Measurements from ENCODE around the gene PLXNB1. TPM values are rescaled to one million over a fixed set of nuclear protein-coding genes. Genes with fewer than 3 reads are reported as not detected.

Gene PLXNB1
- total and polyA plus RNA-seq, 2 of the 13 experiments (the other 11 are each of a cell fraction or from before 2014, with no cell fraction given), result 86.0 to 143 TPM

DNA sequence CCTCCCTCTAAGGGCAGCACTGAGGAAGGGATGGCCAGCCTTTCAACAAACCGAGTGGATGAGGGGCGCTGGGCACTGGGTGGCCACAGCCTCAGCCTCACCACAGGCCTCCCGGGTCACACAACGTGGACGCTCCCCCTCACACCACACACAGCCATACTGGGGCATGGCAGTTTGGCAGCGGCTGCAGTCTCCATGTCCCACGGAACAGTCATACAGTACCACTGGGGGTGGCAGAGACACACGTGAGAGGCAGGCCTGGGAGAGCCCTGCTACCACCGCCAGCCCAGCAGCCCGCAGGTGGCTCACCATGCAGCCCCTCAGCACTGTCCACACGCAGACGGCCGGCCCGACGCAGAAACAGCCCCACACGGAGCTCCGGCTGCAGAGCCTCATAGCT is 11.7 kb downstream of the PLXNB1 start:
- Histone ChIP-seq H3K27ac (ENCODE audit: extremely low read length, insufficient read depth, low read length) (no peak overlapping the region), H3K4me3 (replicated peaks in 1 of 3; ENCODE audit: insufficient read depth in 1 of 3, low read depth in 2 of 3, low read length in 3 of 3) (no peak overlapping the region), H4K20me1 (ENCODE audit: insufficient read depth, low read length) (peaks cover 38% of the 10 kb centered on the region; the same call in 1 of the 2 replicates), H3K9ac (ENCODE audit: insufficient read depth, low read depth, low read length) (no peak overlapping the region), H3K4me2 (ENCODE audit: low read depth, low read length) (no peak overlapping the region), H3K36me3 (replicated peaks in 1 of 2; ENCODE audit: control insufficient read depth in 1 of 2, insufficient read depth in 2 of 2, low read length in 2 of 2) (peaks cover 78 to 99% of the 10 kb centered on the region in 2 experiments), H2AFZ (ENCODE audit: low read length) (no peak overlapping the region), H3K9me3 (ENCODE audit: low read length) (no peaks in the 10 kb centered on the region), H3K4me1 (ENCODE audit: insufficient read depth, low read length) (peaks cover 14% of the 10 kb centered on the region), H3K79me2 (ENCODE audit: insufficient read depth, low read length) (peaks cover 18% of the 10 kb centered on the region), H3K27me3 (ENCODE audit: control insufficient read depth in 1 of 2, insufficient read depth in 2 of 2, low read length in 2 of 2) (no peaks in the 10 kb centered on the region)
- 100% methylated on average over 11 of the region's 17 CpGs for WGBS (ENCODE audit: low lambda C conversion rate)
- DNase-seq (ENCODE audit: low spot score) (no peak), ATAC-seq (no peak), FAIRE-seq (no peak)
- ChIA-PET CTCF (ENCODE audit: low intra/inter-chr PET ratio, low total read pairs) (no interaction called here), POLR2A (interaction anchor here (1.6 to 11.1 kb wide), 3 partner anchors 12 to 29 kb away, joined by 4 to 130 read pairs (median 10); partner anchors contain the start of genes ATRIP and PLXNB1)
- BruUV-seq (replicated peaks), result no TSS peak
- in situ Hi-C loops (cut with HindIII; ENCODE audit: extremely low pct_ligation_motif_present, low pct_unique_long_range_greater_than_20kb), result no loop called here
- intact Hi-C loops (cut with micrococcal nuclease; ENCODE audit: unreplicated experiment), result no loop called here
- TF ChIP-seq, protein P1, sequence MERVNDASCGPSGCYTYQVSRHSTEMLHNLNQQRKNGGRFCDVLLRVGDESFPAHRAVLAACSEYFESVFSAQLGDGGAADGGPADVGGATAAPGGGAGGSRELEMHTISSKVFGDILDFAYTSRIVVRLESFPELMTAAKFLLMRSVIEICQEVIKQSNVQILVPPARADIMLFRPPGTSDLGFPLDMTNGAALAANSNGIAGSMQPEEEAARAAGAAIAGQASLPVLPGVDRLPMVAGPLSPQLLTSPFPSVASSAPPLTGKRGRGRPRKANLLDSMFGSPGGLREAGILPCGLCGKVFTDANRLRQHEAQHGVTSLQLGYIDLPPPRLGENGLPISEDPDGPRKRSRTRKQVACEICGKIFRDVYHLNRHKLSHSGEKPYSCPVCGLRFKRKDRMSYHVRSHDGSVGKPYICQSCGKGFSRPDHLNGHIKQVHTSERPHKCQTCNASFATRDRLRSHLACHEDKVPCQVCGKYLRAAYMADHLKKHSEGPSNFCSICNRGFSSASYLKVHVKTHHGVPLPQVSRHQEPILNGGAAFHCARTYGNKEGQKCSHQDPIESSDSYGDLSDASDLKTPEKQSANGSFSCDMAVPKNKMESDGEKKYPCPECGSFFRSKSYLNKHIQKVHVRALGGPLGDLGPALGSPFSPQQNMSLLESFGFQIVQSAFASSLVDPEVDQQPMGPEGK (CRISPR knock-in tag; IDR thresholded peaks at IDR 0.05), result no peak
- TF ChIP-seq, protein P2, sequence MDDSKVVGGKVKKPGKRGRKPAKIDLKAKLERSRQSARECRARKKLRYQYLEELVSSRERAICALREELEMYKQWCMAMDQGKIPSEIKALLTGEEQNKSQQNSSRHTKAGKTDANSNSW (CRISPR knock-in tag; IDR thresholded peaks at IDR 0.05; ENCODE audit: borderline replicate concordance), result no peak
- TF ChIP-seq ZNF44 (CRISPR knock-in tag; IDR thresholded peaks at IDR 0.05) (no peak), NR2C2 (CRISPR knock-in tag; IDR thresholded peaks at IDR 0.05; ENCODE audit: borderline replicate concordance) (no peak), ZNF775 (CRISPR knock-in tag; IDR thresholded peaks at IDR 0.05; ENCODE audit: borderline replicate concordance) (no peak), RBFOX2 (IDR thresholded peaks at IDR 0.05; ENCODE audit: low read depth, low read length) (peak; percentile 72), AGO2 (optimal IDR thresholded peaks at IDR 0.05; ENCODE audit: low read depth, low read length) (peak; percentile 79), PPARG (CRISPR knock-in tag; conservative IDR thresholded peaks at IDR 0.05) (no peak), HDAC1 (CRISPR knock-in tag; IDR thresholded peaks at IDR 0.05) (no peak), U2AF1 (optimal IDR thresholded peaks at IDR 0.05; ENCODE audit: low read depth, low read length) (no peak), HNF4G (IDR thresholded peaks at IDR 0.05; ENCODE audit: borderline replicate concordance, low read depth, low read length) (no peak), HNF4G (CRISPR knock-in tag; IDR thresholded peaks at IDR 0.05; ENCODE audit: borderline replicate concordance, low read depth) (no peak), SRY (CRISPR knock-in tag; IDR thresholded peaks at IDR 0.05) (no peak), PHF20 (CRISPR knock-in tag; IDR thresholded peaks at IDR 0.05) (no peak), ZMYM2 (CRISPR knock-in tag; IDR thresholded peaks at IDR 0.05) (no peak), ZNF343 (CRISPR knock-in tag; IDR thresholded peaks at IDR 0.05) (no peak), ETV6 (CRISPR knock-in tag; conservative IDR thresholded peaks at IDR 0.05) (no peak)
- TF ChIP-seq, protein P3, sequence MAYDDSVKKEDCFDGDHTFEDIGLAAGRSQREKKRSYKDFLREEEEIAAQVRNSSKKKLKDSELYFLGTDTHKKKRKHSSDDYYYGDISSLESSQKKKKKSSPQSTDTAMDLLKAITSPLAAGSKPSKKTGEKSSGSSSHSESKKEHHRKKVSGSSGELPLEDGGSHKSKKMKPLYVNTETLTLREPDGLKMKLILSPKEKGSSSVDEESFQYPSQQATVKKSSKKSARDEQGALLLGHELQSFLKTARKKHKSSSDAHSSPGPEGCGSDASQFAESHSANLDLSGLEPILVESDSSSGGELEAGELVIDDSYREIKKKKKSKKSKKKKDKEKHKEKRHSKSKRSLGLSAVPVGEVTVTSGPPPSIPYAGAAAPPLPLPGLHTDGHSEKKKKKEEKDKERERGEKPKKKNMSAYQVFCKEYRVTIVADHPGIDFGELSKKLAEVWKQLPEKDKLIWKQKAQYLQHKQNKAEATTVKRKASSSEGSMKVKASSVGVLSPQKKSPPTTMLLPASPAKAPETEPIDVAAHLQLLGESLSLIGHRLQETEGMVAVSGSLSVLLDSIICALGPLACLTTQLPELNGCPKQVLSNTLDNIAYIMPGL (CRISPR knock-in tag; IDR thresholded peaks at IDR 0.05; ENCODE audit: borderline replicate concordance in 1 of 2, low read depth in 1 of 2), result no peak
- TF ChIP-seq, protein P4, sequence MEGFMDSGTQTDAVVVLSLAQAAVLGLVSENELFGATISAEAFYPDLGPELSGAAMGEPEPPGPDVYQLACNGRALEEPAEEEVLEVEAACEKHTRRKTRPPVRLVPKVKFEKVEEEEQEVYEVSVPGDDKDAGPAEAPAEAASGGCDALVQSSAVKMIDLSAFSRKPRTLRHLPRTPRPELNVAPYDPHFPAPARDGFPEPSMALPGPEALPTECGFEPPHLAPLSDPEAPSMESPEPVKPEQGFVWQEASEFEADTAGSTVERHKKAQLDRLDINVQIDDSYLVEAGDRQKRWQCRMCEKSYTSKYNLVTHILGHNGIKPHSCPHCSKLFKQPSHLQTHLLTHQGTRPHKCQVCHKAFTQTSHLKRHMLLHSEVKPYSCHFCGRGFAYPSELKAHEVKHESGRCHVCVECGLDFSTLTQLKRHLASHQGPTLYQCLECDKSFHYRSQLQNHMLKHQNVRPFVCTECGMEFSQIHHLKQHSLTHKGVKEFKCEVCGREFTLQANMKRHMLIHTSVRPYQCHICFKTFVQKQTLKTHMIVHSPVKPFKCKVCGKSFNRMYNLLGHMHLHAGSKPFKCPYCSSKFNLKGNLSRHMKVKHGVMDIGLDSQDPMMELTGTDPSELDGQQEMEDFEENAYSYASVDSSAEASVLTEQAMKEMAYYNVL (CRISPR knock-in tag; IDR thresholded peaks at IDR 0.05; ENCODE audit: borderline replicate concordance), result no peak

Data from HepG2 (cell line).